ENCODE data around the gene ROS1. TPM values are rescaled to one million over a fixed set of nuclear protein-coding genes. Genes with fewer than 3 reads are reported as not detected.
"Not testable (repeated sequence)": the region's sequence is repeated elsewhere in the genome, so short reads cannot be mapped to it uniquely, and the experiment has no call there.

ROS1 gene
- total and polyA plus RNA-seq, 10 donors, result 0.12 TPM; not detected in 9

DNA sequence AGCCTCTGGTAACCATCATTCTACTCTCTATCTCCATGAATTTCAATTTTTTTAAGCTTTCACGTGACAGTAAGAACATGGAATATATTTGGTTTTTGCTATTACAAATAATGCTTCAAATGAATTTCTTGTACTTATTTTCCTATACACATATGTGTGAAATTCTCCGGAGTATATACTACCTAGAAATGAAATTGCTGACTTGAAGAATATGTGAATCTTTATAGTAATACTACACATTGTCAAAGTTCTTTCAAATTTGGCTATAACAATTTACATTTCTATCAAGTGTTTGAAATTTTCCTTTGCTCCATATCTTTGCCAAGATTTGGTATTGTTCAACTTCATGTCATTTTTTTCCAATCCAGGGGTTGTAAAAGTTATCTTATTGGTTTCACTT is 172.0 kb downstream of the ROS1 start:
- no peak for DNase-seq
- WGBS, 5 donors, result 77 to 84% (median 83%) methylated on average over 2 of the region's 2 CpGs
- Histone ChIP-seq H3K27ac (no peak overlapping the region), H3K9me3 (no peaks in the 10 kb centered on the region), H3K4me1 (no peaks in the 10 kb centered on the region), H3K27me3 (replicated peaks in 1 of 7) (peaks cover 0 to 6% (median 0%) of the 10 kb centered on the region in 7 donors), H3K36me3 (no peaks in the 10 kb centered on the region), H3K4me3 (no peak overlapping the region)
- TF ChIP-seq POLR2A (IDR thresholded peaks at IDR 0.05), result no peak
- TF ChIP-seq, protein P1, sequence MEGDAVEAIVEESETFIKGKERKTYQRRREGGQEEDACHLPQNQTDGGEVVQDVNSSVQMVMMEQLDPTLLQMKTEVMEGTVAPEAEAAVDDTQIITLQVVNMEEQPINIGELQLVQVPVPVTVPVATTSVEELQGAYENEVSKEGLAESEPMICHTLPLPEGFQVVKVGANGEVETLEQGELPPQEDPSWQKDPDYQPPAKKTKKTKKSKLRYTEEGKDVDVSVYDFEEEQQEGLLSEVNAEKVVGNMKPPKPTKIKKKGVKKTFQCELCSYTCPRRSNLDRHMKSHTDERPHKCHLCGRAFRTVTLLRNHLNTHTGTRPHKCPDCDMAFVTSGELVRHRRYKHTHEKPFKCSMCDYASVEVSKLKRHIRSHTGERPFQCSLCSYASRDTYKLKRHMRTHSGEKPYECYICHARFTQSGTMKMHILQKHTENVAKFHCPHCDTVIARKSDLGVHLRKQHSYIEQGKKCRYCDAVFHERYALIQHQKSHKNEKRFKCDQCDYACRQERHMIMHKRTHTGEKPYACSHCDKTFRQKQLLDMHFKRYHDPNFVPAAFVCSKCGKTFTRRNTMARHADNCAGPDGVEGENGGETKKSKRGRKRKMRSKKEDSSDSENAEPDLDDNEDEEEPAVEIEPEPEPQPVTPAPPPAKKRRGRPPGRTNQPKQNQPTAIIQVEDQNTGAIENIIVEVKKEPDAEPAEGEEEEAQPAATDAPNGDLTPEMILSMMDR (IDR thresholded peaks at IDR 0.05 in 8 of 11, conservative IDR thresholded peaks at IDR 0.05 in 3 of 11), result no peak
- no peak for TF ChIP-seq POLR2AphosphoS5 (IDR thresholded peaks at IDR 0.05)
- intact Hi-C loops (cut with DNase I; ENCODE audit: low total_unique reads), result no loop called here

DNA sequence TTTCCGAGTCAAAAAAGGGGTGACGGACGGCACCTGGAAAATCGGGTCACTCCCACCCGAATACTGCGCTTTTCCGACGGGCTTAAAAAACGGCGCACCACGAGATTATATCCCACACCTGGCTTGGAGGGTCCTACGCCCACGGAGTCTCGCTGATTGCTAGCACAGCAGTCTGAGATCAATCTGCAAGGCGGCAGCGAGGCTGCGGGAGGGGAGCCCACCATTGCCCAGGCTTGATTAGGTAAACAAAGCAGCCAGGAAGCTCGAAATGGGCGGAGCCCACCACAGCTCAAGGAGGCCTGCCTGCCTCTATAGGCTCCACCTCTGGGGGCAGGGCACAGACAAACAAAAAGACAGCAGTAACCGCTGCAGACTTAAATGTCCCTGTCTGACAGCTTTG is 180.8 kb downstream of the ROS1 start:
- H3K36me3 ChIP-seq; H3K4me1 ChIP-seq; DNase-seq; H3K27me3 ChIP-seq (replicated peaks in 1 of 7); H3K9me3 ChIP-seq; H3K27ac ChIP-seq; intact Hi-C loops (cut with DNase I; ENCODE audit: low total_unique reads); H3K4me3 ChIP-seq: not testable (repeated sequence)
- WGBS, 5 donors, result 82 to 87% (median 84%) methylated on average over 17 to 19 of the region's 20 CpGs

DNA sequence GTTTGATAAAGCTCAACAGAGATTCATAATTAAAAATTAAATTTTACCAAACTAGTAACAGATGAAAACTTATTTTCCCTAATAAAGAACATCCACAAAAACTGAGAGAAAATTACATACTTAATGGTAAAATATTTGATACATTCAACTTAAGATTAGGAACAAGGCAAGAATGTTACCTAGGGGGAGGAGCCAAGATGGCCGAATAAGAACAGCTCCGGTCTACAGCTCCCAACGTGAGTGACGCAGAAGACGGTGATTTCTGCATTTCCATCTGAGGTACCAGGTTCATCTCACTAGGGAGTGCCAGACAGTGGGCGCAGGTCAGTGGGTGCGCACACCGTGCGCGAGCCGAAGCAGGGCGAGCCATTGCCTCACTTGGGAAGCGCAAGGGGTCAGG is 181.2 kb downstream of the ROS1 start:
- 66 to 79% (median 72%) methylated on average over 7 to 13 of the region's 13 CpGs for WGBS, 5 donors
- H3K36me3 ChIP-seq; H3K4me1 ChIP-seq; intact Hi-C loops (cut with DNase I; ENCODE audit: low total_unique reads); DNase-seq; H3K27ac ChIP-seq; H3K4me3 ChIP-seq; H3K9me3 ChIP-seq; H3K27me3 ChIP-seq (replicated peaks in 1 of 7): not testable (repeated sequence)

Small RNAs within 50 kb of the gene (small RNA-seq; reads per million reads assigned to genes)
- 0 reads per million in 4 donors for gene RN7SKP18
- gene RNU6-253P, result 0 reads per million in 4 donors

Other genes with a start within 250 kb of the ROS1 start
- not detected for gene VGLL2, start 160.4 kb downstream of the ROS1 start, total RNA-seq
- not detected for gene VGLL2, start 160.4 kb downstream of the ROS1 start, polyA plus RNA-seq
- 10 to 100 TPM in 2 of 7 donors, 1 to 10 TPM in 5; 7.0 to 16.7 (median 8.4) TPM for gene DCBLD1, start 56.7 kb upstream of the ROS1 start, total RNA-seq
- gene DCBLD1, start 56.7 kb upstream of the ROS1 start, polyA plus RNA-seq, result 1 to 10 TPM; 2.0 to 3.2 (median 2.6) TPM
- 10 to 100 TPM; 20.5 to 26.7 (median 22.3) TPM for gene GOPC, start 176.6 kb upstream of the ROS1 start, total RNA-seq
- gene GOPC, start 176.6 kb upstream of the ROS1 start, polyA plus RNA-seq, result 10 to 100 TPM; 13.5 to 17.3 (median 14.9) TPM
- 10 to 100 TPM; 26.1 to 38.8 (median 30.9) TPM for gene NUS1, start 249.5 kb upstream of the ROS1 start, total RNA-seq
- 10 to 100 TPM; 11.5 to 16.9 (median 16.1) TPM for gene NUS1, start 249.5 kb upstream of the ROS1 start, polyA plus RNA-seq